ENCODE results near the gene LIAS. TPM values are rescaled to one million over a fixed set of nuclear protein-coding genes. Genes with fewer than 3 reads are reported as not detected.
A peak's percentile ranks its signal among the peaks of the same experiment; 100 is the strongest.

LIAS gene
- total RNA-seq, 1 donor from 2014 or later = 36.2 TPM

DNA sequence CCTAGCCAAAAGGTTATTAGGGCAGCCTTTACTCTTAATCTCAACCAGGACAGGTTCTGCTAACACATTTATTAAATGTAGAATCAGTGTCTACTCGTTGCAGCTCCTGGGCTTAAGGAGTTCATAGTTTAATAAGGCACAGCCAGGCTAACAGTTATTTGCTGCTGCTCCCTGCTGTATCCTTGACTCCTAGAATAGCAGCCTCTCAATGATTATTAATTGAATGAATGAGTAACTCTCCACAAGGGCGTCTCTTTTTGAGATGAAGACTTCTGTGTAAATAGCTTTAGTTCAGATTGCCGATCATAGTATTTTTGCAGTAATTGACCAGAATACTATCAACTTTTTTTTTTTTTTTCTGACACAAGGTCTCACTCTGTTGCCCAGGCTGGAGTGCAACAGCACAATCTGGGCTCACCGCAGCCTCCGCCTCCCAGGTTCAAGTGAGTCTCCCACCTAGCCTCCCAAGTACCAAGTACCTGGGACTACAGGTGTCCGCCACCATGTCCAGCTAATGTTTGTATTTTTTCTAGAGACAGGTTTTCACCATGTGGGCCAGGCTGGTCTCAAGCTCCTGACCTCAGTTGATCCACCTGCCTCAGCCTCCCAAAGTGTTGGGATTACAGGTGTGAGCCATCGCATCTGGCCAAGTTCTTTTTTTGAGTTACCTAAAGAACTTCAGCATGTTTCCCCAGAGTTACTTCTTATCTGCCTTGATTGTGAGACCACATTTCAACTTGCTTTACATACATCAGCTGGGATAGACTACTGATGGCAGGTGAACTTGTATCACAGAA, 65.5 kb downstream of the LIAS start:
- no peak for DNase-seq
- intact Hi-C loops (cut with micrococcal nuclease) = no loop called here
- no peak for ATAC-seq

DNA sequence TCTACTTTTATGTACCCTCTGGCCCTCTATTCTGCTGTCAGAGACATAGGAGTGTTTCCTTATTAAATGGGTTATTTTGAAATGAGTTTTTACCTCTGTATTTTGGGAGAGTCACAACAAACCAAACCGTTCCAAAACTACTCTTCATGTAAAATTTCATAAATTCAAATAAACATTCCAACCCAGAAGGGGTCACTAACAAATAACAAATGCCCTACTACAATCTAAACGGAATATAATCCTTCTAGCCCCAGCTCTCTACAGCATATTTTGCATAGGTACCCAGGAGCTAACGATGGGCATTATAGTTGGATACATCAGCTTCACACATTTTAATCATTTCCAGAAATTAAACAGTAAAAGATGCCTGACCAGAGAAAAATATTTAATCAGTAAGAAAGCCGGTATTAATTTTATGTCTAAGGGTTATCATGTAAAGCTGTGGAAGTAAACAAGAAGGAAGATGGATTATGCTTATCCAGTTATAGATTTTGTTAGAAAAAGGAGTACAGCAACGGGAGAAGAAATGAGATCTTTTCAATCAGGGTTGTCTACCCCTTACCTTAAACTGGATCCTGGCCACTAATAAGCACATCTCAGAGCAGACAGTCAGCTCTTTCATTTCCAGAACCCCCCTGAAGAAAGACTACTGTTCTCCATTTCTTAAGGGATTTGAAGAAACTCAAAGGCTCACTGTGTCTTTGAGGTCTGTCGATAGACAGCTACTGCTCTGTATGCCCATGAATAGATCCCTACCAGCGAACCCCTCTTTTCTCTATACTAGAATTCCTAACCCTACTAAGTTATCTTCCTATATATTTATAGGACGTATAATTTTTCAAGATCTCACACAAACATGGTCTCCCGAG, 67.2 kb downstream of the LIAS start:
- intact Hi-C loops (cut with micrococcal nuclease) = no loop called here
- no peak for ATAC-seq
- DNase-seq = no peak

DNA sequence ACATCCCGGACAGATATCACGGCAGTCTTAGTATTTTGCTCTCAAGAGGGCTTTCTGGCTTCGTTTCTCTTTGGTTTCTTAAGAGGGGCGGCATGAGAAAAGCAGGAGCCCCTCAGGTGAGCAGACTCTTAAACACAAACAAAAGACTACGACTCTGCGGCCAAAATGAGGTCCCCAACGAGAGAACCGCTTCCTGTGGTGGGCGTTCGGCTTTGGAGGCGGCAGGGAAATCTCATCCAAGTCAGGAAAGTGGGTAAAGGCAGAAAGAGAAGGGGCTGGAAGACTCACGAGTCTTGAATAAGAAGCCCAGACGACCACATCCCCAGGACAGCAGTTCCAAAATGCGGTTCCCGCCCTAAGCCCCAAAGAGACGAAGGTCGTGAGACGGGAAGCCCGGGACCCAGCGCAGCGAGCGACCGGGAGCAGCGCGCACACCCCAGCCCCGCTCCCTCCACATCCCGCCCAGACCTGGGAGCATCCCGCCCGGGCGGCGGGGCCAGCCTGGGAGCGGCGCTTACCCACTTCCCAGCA, 68.0 kb downstream of the LIAS start:
- intact Hi-C loops (cut with micrococcal nuclease) = no loop called here
- no peak for DNase-seq
- ATAC-seq = no peak

DNA sequence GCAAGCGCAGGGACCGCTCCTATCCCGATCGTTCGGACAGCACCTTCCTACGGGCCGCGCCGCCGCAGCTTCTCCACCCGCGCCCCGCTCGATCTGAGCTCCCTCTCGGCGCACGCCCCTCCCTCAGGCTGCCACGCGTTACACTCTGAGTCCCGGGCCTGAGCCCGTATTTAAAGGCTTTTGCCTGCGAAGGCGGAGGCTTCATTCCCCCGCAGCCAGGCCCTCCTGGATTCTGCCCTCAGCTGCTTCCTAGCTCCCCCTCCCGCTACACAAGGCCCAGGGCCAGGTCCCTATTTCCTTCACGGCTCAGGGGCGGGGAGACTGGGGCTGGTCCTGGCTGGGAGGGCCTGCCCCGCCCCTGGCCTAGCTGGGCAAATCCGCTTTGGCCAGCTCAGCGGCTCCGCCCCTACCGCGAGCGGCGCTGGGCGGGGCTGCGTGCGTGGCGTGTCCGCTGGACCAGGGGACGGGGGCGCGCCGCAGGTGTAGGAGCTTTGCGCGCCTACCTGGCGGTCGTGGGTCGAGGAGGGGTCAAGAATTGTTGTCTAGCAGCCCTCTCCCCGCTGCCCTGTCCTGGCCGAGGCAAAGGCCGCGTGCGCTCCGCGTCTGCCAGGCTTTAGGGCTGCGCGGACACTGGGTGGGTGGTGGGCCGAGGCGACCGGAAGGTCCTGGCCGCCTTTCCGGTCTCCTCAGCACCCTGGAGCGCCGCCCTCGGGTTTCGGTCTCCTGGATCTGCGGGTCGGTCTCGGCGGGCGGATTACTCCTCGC, 68.6 kb downstream of the LIAS start, which contains the start of gene UGDH:
Gene UGDH, minus strand, starts transcription at position 144 of the 765 bp plus-strand sequence. CDS start 5,927 bp downstream, outside the sequence.
- intact Hi-C loops (cut with micrococcal nuclease) = no loop called here
- DNase-seq = peak; percentile 98
- peak; percentile 99 for ATAC-seq

DNA sequence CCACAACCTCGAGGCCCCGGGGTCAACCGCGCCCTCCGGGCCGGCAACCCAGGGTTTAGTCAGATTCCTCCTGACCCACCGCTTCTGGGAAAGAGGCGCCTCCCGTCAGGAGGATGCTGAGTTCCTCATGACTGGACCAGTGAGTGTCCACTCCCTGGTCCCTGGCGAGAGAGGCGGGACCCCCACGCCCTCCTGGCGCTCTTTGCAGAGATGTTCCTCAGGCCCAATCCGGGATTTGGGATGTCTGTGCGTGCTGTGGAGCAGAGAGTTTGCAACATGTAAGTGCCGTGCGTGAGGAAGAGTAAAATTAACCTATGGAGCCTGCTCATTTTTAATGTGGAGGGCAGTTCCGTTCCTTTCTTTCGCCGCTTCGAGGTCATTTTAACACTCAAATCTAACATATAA, 69.2 kb downstream of the LIAS start:
- ATAC-seq (peak; percentile 59), DNase-seq (no peak)
- intact Hi-C loops (cut with micrococcal nuclease) = no loop called here

Small RNA genes lying within 50 kb of the gene (microRNA-seq; reads per million reads assigned to microRNA genes)
- not detected for gene MIR5591 (ENCODE audit: borderline number of aligned reads)

Other genes with a start within 250 kb of the LIAS start
- 23.3 TPM for gene RFC1, start 92.7 kb upstream of the LIAS start, total RNA-seq
- 0.12 TPM for gene KLB, start 52.1 kb upstream of the LIAS start, total RNA-seq
- gene RPL9, start 134 bp upstream of the LIAS start, total RNA-seq = 731 TPM
- 13.7 TPM for gene UGDH, start 68.4 kb downstream of the LIAS start, total RNA-seq
- 8.7 TPM for gene SMIM14, start 179.8 kb downstream of the LIAS start, total RNA-seq
- 53.8 TPM for gene UBE2K, start 239.1 kb downstream of the LIAS start, total RNA-seq